B cell (primary cell): Measurements from ENCODE around the gene FAM53C.

ENCODE experiments used
- CTCF ChIP-seq: fragments of 200-600 bp; IDR thresholded peaks from one replicate; pipeline ENCODE4 v1.8.0; 2022; ENCODE audit warnings: antibody characterized with exemption, mild to moderate bottlenecking
- EZH2 ChIP-seq: IDR thresholded peaks from 2 replicates; pipeline ENCODE4 v1.6.1; 2012; ENCODE audit warnings: borderline replicate concordance, low read depth, mild to moderate bottlenecking, moderate library complexity, low read length; ENCODE audit not compliant: insufficient read depth, poor library complexity, severe bottlenecking

GRCh38 chr5:138337685-138338410 is at the start of gene FAM53C:
- TF ChIP-seq CTCF (no peak), EZH2 (no peak)
